ENCODE measurements around the gene CHGA.

DNA sequence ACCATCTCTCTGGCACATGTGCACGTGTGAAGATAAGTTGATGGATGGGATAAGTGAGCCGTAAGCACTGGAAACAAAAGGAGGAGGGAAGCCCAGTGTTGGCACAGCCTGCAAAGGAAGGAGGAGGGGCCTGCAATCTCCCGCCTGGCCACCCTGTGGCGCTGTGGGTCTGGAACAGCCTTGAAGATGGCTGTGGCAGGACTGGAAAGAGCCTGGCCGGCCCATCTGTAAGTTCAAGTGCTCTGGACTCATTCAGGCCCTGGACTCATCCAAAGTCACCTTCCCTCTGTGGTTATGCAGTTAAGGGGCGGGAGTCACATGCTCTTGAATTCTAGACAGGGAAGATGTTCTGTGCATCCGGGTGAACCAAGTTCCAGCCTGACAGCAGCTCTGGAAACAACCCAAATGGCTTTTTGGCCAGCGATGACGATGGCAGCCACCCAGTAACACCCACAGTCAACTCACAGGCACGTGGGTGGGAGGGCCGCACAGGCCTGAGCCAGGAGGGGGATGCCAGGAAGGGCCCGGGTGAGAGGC is 50.4 kb downstream of the CHGA start:
- TF ChIP-seq, protein P1, sequence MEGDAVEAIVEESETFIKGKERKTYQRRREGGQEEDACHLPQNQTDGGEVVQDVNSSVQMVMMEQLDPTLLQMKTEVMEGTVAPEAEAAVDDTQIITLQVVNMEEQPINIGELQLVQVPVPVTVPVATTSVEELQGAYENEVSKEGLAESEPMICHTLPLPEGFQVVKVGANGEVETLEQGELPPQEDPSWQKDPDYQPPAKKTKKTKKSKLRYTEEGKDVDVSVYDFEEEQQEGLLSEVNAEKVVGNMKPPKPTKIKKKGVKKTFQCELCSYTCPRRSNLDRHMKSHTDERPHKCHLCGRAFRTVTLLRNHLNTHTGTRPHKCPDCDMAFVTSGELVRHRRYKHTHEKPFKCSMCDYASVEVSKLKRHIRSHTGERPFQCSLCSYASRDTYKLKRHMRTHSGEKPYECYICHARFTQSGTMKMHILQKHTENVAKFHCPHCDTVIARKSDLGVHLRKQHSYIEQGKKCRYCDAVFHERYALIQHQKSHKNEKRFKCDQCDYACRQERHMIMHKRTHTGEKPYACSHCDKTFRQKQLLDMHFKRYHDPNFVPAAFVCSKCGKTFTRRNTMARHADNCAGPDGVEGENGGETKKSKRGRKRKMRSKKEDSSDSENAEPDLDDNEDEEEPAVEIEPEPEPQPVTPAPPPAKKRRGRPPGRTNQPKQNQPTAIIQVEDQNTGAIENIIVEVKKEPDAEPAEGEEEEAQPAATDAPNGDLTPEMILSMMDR (IDR thresholded peaks at IDR 0.05; ENCODE audit: low read depth, low read length, missing input control) = peak; percentile 86
- TF ChIP-seq, protein P2, sequence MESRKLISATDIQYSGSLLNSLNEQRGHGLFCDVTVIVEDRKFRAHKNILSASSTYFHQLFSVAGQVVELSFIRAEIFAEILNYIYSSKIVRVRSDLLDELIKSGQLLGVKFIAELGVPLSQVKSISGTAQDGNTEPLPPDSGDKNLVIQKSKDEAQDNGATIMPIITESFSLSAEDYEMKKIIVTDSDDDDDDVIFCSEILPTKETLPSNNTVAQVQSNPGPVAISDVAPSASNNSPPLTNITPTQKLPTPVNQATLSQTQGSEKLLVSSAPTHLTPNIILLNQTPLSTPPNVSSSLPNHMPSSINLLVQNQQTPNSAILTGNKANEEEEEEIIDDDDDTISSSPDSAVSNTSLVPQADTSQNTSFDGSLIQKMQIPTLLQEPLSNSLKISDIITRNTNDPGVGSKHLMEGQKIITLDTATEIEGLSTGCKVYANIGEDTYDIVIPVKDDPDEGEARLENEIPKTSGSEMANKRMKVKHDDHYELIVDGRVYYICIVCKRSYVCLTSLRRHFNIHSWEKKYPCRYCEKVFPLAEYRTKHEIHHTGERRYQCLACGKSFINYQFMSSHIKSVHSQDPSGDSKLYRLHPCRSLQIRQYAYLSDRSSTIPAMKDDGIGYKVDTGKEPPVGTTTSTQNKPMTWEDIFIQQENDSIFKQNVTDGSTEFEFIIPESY (IDR thresholded peaks at IDR 0.05) = no peak
- TF ChIP-seq GABPA (IDR thresholded peaks at IDR 0.05 in 1 of 2, conservative IDR thresholded peaks at IDR 0.05 in 1 of 2) = peak in 1 of 2 donors; percentile 14
- no peak for TF ChIP-seq TAF1 (conservative IDR thresholded peaks at IDR 0.05)
- TF ChIP-seq, protein P3, sequence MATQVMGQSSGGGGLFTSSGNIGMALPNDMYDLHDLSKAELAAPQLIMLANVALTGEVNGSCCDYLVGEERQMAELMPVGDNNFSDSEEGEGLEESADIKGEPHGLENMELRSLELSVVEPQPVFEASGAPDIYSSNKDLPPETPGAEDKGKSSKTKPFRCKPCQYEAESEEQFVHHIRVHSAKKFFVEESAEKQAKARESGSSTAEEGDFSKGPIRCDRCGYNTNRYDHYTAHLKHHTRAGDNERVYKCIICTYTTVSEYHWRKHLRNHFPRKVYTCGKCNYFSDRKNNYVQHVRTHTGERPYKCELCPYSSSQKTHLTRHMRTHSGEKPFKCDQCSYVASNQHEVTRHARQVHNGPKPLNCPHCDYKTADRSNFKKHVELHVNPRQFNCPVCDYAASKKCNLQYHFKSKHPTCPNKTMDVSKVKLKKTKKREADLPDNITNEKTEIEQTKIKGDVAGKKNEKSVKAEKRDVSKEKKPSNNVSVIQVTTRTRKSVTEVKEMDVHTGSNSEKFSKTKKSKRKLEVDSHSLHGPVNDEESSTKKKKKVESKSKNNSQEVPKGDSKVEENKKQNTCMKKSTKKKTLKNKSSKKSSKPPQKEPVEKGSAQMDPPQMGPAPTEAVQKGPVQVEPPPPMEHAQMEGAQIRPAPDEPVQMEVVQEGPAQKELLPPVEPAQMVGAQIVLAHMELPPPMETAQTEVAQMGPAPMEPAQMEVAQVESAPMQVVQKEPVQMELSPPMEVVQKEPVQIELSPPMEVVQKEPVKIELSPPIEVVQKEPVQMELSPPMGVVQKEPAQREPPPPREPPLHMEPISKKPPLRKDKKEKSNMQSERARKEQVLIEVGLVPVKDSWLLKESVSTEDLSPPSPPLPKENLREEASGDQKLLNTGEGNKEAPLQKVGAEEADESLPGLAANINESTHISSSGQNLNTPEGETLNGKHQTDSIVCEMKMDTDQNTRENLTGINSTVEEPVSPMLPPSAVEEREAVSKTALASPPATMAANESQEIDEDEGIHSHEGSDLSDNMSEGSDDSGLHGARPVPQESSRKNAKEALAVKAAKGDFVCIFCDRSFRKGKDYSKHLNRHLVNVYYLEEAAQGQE (IDR thresholded peaks at IDR 0.05) = peak; percentile 50
- TF ChIP-seq FOXA1 (IDR thresholded peaks at IDR 0.05) = peak; percentile 28
- TF ChIP-seq, protein P4, sequence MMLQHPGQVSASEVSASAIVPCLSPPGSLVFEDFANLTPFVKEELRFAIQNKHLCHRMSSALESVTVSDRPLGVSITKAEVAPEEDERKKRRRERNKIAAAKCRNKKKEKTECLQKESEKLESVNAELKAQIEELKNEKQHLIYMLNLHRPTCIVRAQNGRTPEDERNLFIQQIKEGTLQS (IDR thresholded peaks at IDR 0.05) = no peak
- TF ChIP-seq SP1 (IDR thresholded peaks at IDR 0.05) = peak; percentile 70
- peak; percentile 91 to 93 for TF ChIP-seq RAD21 (IDR thresholded peaks at IDR 0.05)
- peak; percentile 67 for TF ChIP-seq YY1 (IDR thresholded peaks at IDR 0.05)
- TF ChIP-seq, protein P5, sequence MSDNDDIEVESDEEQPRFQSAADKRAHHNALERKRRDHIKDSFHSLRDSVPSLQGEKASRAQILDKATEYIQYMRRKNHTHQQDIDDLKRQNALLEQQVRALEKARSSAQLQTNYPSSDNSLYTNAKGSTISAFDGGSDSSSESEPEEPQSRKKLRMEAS (IDR thresholded peaks at IDR 0.05) = peak; percentile 87
- no peak for TF ChIP-seq HNF4G (IDR thresholded peaks at IDR 0.05)

Measured in liver (tissue), 3 donors.